HG02970 (cell line): Measurements from ENCODE around the gene PLA2G4F.

Source experiments
- ATAC-seq: cut with Tn5 transposase; IDR thresholded peaks from one replicate; pipeline ENCODE4 v1.9.1; 2021; ENCODE audit warnings: mild to moderate bottlenecking, moderate library complexity, moderate number of reproducible peaks; ENCODE audit not compliant: unreplicated experiment, low FRiP score

The PLA2G4F gene

DNA sequence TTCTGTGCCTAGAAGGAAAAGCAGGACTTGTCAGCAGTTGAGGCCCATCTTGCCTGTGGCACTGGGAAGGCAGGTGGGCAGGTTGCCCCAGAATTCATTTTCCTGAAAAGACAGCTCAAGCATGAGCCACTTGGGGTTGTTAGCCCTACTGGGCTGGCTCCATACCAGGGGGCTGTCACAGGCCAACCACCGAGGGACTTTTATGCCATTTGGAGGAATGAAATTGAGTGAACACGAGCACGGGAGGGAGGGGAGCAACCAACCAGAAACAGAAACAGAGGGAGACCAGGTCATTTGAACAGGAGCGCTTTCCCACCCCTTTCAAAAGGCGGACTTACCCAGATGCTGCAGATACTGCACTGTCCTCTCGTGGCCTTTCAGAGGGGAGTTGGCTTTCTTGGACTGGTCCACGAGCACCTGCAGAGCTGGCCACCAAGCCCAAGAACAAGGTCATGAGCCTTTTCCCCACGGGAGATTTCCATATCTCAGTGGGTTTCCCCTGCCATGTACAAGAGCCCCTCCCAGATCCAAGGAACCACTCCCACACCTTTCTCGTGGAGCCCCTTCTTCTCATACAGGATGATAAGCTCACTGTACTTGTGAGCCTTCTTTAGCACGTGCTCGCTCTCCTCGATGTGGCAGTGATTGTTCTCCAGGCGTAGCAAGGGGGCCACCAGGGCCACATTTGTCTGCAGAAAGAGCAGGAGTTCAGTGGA is 9.9 kb upstream of the PLA2G4F start:
- ATAC-seq, result no peak

DNA sequence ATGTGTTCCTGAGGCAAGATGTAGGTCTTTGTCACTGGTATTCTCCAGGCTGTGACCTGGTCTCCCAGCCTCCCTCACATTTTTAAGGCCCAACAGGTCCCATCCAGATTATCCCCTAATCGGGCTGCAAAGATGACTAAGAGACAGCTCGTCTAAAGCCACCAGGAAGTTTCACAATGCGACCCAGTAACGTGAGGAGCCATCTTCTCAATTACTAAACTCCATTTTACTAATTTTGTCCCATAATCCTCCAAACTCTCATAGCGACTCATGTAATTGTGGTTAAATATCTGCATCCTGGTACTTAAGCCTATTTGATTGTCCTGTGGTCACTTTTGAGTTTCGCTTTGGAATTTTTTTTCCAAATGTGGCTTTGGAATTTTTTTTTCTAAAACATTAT is 8.7 kb upstream of the PLA2G4F start:
- no peak for ATAC-seq

DNA sequence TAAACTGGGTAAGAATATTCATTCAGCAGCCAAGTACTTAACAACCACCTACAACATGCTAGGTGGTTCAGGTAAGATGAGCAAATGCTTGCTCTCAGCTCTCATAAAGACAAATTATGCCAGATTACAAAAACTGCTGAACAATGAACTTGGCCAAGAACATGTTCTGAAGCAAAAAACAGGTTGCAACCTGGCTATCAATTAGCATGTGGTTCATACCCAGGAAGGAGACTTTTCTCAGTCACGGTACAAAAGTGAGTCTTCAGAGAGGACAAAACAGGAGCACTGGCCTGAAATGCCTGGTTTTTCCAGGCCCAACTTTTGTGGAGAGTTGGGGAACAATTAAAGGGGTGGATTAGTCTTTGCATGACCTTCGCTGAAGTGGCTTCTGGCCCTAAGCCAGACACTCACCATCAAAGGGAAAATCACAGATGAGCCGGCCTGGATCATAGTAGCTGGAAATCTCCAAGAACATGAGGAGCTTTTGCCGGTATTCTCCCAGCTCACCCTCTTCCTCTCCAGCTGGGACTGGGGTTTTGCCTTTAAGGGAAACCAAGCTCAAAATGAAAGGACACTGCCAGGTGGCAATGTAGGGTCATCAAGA is 7.6 kb upstream of the PLA2G4F start:
- no peak for ATAC-seq

DNA sequence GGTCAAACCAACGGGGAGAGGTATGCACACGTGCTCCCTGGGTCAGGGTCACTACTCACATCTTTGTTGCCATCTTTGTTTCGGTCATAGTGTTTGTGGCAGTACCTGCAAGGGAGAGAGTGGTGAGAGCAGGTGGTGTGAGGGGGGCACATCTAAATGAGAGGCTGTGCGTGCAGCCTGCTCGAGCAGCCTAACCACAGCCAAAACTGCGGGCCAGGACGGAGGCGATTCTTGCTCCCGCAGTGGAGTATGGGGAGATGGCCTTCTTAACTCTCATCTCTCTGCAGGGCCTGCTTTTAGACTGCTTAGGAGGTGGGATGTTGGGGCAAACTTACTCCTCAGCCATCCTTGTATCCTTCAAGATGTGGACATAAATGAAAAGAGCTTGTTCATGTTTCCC is 6.9 kb upstream of the PLA2G4F start:
- ATAC-seq, result no peak

DNA sequence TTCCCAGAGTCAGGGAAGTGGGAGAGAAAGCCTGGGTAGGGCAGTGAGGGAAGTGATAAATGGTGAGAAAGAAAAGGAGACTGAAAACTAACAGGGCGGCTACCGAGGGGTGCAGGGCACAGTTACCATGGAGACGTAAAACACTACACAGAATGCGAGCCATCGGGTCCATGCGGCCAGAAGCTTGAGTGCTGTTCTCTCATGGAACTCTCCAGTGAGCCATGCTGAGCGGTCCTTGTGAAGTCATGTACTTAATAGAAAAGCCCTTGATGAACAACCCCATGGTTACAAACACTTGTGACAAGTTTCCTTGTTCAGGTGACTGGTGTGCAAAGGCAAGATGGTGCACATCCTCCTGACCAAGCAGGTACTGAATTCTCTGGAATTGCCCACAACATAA is 3.7 kb upstream of the PLA2G4F start:
- no peak for ATAC-seq

DNA sequence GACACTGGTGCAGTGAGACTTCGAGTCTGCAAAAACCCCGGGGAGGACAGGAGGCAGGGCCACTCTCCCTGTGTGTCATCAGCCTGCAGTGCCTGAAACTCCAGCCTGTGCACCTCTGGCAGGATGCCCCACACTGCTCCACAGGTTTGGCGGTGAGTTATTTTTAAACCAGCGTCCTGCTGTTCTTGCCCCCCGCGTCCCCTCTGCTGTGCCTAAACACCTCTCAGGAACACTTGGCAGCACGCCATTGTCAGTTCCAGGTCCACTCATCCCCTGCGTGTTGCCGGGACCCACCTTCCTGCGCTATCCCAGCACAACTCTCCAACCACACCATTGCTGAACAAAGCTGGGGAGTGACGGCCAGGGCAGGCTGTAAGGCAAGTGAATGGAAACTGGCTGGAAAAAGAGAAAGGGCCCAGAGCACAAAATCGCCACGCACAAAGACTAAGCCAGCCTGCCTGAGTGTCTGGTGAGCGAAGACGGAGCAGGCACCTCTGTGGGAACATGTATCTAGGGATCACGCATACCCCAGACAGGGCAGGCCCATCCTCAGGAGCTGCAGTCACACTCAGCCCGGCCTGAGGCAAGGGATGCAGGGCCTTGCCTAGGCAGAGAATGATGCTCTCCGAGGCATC is 3.1 kb upstream of the PLA2G4F start:
- ATAC-seq, result no peak

DNA sequence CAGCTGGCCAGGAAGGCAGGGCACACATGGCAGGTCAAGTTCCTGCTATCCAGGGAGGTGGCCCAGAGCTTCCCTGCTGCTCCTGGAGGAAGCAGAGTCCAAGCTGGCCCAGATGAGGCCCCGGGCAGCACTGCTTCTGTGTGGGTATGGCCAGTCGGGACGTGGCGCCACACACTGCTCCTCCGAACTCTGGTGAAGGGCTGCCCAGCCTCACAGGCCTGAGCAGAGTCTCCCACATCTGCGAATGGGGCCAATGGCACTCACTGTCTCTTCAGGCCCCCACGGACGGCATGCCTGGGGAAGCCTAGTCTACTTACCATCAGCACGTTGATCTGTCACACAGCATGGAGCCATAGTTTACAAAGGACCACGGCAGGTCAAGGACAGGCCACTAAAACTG is 2.5 kb upstream of the PLA2G4F start:
- no peak for ATAC-seq

DNA sequence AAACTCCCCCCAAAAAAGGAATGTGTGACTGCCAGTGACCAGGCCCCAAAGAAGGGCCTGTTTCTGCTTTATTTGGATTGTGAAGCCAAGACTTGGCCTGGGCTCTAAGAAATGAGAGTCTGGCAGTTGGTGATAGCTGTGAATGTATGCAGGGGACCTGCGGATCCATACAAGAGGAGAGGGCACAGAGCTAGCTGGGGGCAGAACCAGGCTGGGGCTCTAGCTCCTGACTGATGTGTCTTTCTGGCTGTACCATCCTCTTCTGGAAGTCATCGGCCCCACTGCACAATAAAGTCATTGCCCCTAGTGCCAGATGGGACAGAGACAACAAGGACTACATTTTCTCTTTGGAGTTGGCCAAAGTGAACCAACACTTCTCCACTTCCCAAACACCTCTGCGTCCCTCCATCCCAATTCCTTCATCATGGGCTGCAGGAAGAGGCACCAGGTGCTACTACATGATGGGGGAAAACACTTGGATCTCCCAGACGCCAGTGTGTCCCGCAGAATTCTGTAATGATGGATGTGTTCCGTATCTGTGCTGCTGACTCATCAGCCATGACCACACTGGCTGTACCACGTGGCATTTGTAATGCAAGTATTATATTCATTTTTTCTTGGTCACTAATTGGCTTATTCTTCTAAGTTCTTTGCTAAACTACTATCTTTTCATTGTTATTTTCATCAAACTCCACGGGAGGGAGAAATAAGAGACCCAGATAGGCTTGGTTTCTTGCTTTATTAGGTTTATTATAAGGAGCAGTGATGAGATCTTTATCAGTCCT is 1.7 kb upstream of the PLA2G4F start:
- ATAC-seq, result no peak

DNA sequence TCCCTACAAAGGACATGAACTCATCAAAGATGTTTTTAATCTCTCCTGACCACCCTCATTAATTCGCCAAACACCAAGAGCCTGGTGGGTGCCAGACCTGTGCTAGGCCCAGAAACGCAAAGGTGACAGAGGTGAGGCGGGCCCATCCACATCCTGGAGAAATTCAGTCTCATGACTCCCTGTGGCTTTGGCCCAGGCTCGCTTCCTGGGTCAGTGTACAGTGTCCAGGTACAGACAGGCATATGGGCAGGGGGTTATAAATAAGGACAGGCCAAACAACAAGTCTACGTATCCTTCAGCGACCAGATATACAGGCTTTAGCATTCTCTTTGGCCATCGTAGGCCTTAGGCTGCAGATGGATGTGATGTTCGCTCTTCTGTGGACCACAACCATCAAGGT is 945 bp upstream of the PLA2G4F start:
- no peak for ATAC-seq

DNA sequence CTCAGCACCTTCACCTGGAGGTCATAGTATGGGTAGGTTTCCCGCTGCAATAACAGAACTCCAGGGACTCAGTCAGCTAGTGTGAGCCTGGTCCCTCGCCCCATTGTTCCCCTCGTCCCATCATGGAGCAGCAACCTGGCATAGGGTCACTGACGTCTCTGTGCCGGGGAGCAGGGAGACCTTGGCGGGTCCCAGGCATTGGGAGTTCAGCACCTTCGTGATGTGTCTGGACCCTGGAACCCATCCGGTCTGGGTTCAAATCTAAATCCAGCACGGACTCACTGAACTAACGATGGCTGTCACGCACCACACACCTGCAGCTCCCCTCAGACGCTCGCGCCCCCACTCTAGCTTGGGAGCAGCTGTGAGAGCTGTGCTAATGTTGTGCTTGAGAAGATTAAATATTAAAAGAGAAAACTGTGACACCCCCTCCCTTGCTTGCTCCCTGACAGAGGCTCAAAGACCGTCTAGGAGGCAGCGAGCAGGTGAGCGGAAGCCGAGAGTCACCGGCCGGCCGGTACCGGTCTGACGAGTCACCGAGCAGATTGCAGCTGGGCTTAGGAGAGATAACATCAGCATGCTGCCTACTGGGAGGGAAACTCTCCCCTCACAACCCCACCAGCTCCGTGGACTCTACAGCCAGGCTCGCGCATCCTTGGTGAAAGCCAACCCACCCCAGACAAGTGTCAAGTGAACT is 742 bp downstream of the PLA2G4F start:
- no peak for ATAC-seq

DNA sequence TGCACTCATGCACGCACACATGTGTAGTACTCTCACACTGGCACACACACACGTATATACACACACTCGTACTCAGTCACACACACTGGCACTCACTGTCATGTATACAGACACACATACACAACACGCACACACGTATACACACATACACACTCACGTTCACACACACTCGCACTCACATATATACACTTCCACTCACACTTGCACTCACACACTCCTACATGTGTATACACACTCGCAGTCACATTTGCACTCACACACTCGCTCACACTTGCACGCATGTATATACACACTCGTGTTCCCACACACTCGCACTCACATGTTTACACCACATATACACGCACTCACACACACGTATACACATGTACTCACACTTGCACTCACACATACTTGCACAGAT is 1.5 kb downstream of the PLA2G4F start:
- no peak for ATAC-seq

DNA sequence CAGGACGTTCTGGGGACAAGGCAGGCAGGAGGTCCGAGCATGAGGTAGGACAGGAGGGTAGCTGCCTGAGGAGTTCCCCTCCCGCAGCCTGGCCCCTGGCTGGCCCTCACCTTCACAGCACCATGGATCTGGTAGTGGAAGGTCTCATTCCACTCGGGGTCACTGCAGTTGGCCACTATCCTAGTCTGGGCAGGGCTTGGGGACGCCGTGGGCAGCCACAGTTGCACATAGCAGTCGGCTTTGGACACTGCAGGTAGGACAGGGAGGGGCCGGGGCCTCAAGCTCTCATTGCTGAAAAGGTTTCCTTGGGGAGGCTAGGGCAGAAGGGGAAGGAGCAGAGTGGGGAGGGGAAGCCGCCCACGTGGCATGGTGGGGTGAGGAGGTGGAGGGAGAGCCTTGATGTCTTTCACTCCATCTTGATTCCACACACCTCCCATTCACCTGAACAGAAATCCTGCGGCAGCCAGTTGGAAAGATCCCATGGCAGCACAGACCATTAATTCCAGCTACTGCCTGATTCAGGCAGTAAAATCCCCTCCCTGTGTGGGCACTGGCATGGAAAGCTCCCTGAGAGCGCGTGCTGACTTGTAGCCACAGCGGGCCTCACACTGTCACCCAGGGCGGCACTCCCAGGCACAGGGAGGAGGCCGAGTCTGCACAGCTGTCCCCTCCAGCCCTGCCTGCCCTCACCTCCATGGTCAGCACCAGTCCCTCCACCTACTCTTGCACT is 2.1 kb downstream of the PLA2G4F start:
- ATAC-seq, result no peak

DNA sequence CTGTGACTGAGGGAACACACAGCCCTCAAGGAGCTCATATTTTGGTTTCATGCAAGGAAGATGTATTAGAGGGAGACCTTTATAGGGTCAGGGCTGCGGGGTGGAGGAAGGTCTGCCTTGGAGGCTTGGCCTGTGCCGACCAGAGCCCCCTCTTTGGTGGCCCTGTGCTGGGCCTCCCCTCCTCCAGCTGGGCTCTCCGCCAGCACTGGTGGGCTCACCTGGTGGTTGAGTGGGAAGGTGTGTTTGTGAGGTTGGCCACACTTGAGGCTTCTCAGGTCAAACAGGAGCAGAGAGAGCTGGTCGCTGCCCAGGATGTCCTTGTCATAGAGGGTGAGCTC is 2.6 kb downstream of the PLA2G4F start:
- no peak for ATAC-seq

DNA sequence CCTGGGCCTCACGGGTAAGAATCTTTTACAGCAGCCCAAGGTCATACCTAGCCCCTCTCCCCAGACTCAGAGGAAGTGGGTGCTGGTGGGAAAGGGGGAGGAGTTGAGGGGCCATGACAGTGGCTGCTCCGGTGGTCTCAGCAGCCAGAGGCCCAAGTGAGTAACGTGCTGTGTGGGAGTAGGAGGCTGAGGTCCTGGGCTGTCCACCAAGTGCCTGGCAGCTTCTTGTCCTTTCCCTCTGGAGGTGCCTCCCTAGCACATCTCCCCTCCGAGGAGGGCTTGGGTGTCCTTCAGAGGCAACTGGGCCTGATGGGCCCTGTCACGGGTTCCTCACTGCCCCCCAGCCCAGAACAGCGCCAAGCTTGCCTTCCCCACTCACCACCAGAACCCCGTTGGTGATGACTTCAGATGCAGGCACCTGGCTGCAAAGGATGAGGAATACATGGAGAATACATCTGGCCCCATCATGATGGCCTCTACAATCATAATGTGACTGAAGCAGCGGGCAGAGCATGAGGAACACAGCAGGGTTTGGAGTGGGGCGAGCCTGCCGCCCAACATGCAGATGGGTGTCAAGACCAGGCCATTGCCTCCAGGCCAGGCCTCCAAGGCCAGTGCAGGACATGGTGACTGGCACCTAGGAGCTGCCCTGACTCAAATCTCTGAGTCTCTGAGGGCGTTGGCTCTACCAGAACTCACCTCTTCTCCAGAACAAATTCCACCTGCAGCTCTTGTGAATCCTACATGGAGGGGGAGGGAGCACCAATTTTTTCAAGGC is 3.3 kb downstream of the PLA2G4F start:
- no peak for ATAC-seq

DNA sequence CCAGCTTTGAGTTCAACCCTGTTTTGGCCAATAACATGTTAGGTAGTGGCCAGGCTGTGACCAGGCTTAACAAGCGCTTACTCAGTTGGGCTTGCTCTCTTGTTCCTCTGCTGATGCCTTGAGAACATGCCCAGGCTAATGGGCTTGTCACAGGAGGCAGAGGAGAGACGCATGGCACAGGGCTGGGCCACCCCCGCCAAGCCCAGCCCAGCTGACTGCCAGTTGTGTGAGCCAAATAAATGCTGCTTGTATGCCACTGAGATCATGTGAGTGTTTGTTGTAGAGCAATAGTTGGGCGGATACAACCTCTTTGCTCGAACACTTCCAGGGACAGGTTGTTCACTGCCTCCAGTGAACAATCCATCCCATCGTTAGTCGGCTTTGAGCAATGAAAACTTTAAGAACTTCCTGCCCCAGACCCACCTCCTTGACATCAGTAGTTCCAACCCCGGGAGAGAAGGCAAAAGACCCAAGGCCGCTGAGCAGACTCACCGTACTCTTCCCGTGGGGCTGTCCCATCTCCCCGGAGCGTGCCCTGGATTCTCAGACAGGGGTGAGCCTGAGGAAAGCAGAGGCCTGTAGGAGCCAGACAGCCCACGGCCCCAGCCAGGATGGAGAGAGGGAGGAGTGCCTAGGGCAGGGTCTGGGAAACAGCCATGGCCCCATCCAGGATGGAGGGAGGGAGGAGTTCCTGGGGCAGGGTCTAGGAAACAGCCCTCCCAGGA is 4.1 kb downstream of the PLA2G4F start:
- no peak for ATAC-seq

DNA sequence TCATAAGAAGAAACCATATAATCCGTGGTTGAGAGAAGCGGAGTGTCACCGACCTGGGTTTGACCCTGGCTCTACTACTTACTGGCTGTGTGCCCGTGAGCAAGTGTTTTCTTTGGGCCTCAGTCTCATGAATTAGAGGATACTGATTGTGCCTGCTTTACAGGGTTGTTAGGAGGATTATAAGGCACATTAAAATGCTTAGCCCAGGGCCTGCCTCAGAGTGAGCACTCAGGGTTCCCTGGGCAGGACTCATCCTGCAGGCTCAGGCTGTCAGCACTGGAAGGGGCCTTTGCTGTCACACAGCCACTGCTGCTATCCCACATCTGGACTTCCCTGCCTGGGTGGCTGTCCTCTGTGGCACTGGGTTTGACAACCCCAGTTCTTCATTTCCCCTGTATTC is 4.7 kb downstream of the PLA2G4F start:
- no peak for ATAC-seq

DNA sequence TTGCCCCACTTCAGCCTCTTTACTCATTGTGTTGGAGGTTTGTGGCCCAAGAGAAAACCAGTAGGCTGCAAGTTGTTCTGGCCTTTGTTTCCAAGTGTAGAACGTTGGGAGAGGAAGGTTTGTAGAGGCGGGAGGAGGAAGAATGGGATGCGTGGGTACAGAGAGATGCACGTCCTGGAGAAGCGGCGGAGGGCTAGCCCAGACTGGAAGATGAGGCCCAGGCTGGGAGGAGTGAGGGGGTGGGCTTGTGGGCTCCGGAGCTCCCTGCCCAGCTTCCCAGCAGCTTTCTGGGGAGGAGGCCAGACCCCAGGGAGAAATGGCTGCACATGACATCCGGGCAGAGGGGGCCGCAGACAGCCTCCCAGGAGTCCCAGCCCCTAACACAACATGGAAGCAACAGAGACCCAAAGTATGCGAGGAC is 5.3 kb downstream of the PLA2G4F start:
- no peak for ATAC-seq

DNA sequence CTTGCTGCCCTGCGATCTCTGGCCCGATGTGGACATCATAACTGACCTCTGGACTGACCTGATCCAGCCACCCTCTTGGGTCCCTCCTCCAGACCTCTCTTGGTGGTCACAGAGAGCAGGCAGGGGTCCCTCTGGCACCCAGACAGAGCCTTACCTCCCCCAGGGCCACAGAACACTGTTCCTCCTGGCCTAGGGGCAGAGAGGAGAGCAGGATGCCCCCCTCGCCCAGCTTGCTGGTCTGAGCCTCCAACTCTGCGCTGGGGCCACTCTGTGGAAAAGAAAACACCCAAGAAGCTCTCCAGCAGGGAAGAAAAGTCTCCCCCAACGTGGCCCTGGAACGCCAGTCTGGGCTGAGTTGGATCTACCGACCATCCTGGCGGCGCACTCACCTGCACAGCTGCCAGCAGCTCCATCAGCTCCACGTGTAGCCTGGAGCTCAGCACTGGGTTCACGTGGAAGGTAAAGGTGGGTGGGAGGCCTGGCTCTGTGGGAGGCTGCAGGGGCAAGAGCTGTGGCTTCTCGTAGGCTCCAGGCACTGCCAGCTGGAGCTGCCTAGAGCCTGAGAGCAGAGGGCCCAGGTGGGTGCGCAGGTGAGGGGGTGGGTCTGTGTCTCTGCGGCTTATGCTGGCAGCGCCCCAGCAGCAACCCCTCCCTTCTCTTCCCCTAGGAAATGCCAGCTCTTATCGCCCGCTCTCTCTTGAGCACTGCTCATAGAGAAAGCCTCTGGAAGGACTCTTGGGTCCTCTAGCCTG is 6.0 kb downstream of the PLA2G4F start:
- no peak for ATAC-seq
